Astrocyte (in vitro differentiated cells and primary cell): ENCODE data around the gene SLC26A2. TPM values are rescaled to one million over a fixed set of nuclear protein-coding genes. Genes with fewer than 3 reads are reported as not detected.
A peak's percentile ranks its signal among the peaks of the same experiment; 100 is the strongest.

Experiments
- DNase-seq: peaks from one replicate; pipeline ENCODE4 v3.0.0-alpha.2; 2010; ENCODE audit warnings: low read depth
- FAIRE-seq: peaks from 2 replicates; lab custom pipeline; 2011; peaks lifted over from hg19 to GRCh38; lab: Jason Lieb, UNC
- H2AFZ ChIP-seq: 2 replicates; pipeline ENCODE4 v1.6.0; 2012; ENCODE audit warnings: low read depth, low read length, inconsistent platforms
- H3K27ac ChIP-seq: 2 replicates; pipeline ENCODE4 v1.5.1; 2011; ENCODE audit warnings: low read depth, low read length, inconsistent platforms
- H3K27me3 ChIP-seq: 2 replicates; pipeline ENCODE4 v1.6.0; 2011; ENCODE audit warnings: low read length, inconsistent platforms; ENCODE audit not compliant: insufficient read depth
- H3K36me3 ChIP-seq: 2 replicates; pipeline ENCODE4 v1.5.1; 2011; ENCODE audit warnings: low read length, inconsistent platforms; ENCODE audit not compliant: insufficient read depth
- H3K4me1 ChIP-seq: 2 replicates; pipeline ENCODE4 v1.5.1; 2011; ENCODE audit warnings: low read length, inconsistent platforms; ENCODE audit not compliant: insufficient read depth
- H3K4me2 ChIP-seq: 2 replicates; pipeline ENCODE4 v1.6.0; 2012; ENCODE audit warnings: low read length, inconsistent platforms
- H3K4me3 ChIP-seq: 2 replicates; pipeline ENCODE4 v1.5.1; 2011; ENCODE audit warnings: low read depth, mild to moderate bottlenecking, low read length, inconsistent platforms; ENCODE audit not compliant: insufficient read depth
- H3K79me2 ChIP-seq: 2 replicates; pipeline ENCODE4 v1.6.0; 2012; ENCODE audit warnings: mild to moderate bottlenecking, low read length, inconsistent platforms; ENCODE audit not compliant: insufficient read depth
- H3K9ac ChIP-seq: 2 replicates; pipeline ENCODE4 v1.6.0; 2012; ENCODE audit warnings: mild to moderate bottlenecking, low read length, inconsistent platforms
- H3K9me3 ChIP-seq: 2 replicates; pipeline ENCODE4 v1.5.1; 2012; ENCODE audit warnings: low read depth, mild to moderate bottlenecking, low read length, inconsistent platforms; ENCODE audit not compliant: insufficient read depth
- H4K20me1 ChIP-seq: 2 replicates; pipeline ENCODE4 v1.6.0; 2012; ENCODE audit warnings: low read length, inconsistent platforms; ENCODE audit not compliant: insufficient read depth
- H3K27ac Mint-ChIP-seq: one replicate; pipeline ENCODE4 v1.8.0; 2021; ENCODE audit warnings: mild to moderate bottlenecking, mixed read lengths; ENCODE audit not compliant: unreplicated experiment
- H3K27me3 Mint-ChIP-seq: one replicate; pipeline ENCODE4 v1.8.0; 2021; ENCODE audit warnings: low read depth, mixed read lengths; ENCODE audit not compliant: unreplicated experiment
- H3K36me3 Mint-ChIP-seq: one replicate; pipeline ENCODE4 v1.8.0; 2021; ENCODE audit warnings: low read depth, mixed read lengths; ENCODE audit not compliant: unreplicated experiment
- H3K4me1 Mint-ChIP-seq: one replicate; pipeline ENCODE4 v1.8.0; 2021; ENCODE audit warnings: low read depth, mixed read lengths; ENCODE audit not compliant: unreplicated experiment
- H3K4me3 Mint-ChIP-seq: one replicate; pipeline ENCODE4 v1.8.0; 2021; ENCODE audit warnings: mild to moderate bottlenecking, moderate library complexity, mixed read lengths; ENCODE audit not compliant: unreplicated experiment
- H3K9me3 Mint-ChIP-seq: one replicate; pipeline ENCODE4 v1.8.0; 2021; ENCODE audit warnings: mild to moderate bottlenecking, mixed read lengths; ENCODE audit not compliant: unreplicated experiment
- CTCF ChIP-seq: IDR thresholded peaks from 2 replicates; pipeline ENCODE4 v1.5.1; 2011; ENCODE audit warnings: low read depth, mild to moderate bottlenecking, inconsistent platforms, low read length, moderate library complexity; ENCODE audit not compliant: insufficient read depth
- EZH2 ChIP-seq: IDR thresholded peaks from 2 replicates; pipeline ENCODE4 v1.6.1; 2012; ENCODE audit warnings: mild to moderate bottlenecking, low read length, inconsistent platforms; ENCODE audit not compliant: insufficient read depth
- total RNA-seq: library from RNA; stranded (reverse); gene quantifications from 2 replicates; pipeline ENCODE4 v1.2.1, GENCODE V29; 2021

The SLC26A2 gene
- total RNA-seq, 1 donor from 2014 or later = 19.8 TPM

- no peak for FAIRE-seq
- Histone ChIP-seq H3K9ac (peak overlapping the region; percentile 84), H3K27ac (peak overlapping the region; percentile 42), H4K20me1 (peaks cover 12% of the 10 kb centered on the region), H3K9me3 (no peaks in the 10 kb centered on the region), H3K4me3 (peak overlapping the region; percentile 79), H3K27me3 (no peaks in the 10 kb centered on the region), H3K4me2 (peak overlapping the region; percentile 95), H3K79me2 (peaks cover 7% of the 10 kb centered on the region), H3K4me1 (peaks cover 16% of the 10 kb centered on the region), H3K36me3 (no peaks in the 10 kb centered on the region), H2AFZ (peak overlapping the region; percentile 96)
- TF ChIP-seq CTCF (no peak), EZH2 (no peak)
- H3K27me3 Mint-ChIP-seq = no peaks in the 10 kb centered on the region
- peaks cover 16% of the 10 kb centered on the region for H3K4me1 Mint-ChIP-seq
- H3K9me3 Mint-ChIP-seq = no peaks in the 10 kb centered on the region
- DNase-seq = no peak
- no peaks in the 10 kb centered on the region for H3K36me3 Mint-ChIP-seq
- peak overlapping the region; percentile 91 for H3K4me3 Mint-ChIP-seq
- peak overlapping the region; percentile 42 for H3K27ac Mint-ChIP-seq
Measured at GRCh38 chr5:149961186-149961685, 678 bp downstream of the SLC26A2 start.

DNA sequence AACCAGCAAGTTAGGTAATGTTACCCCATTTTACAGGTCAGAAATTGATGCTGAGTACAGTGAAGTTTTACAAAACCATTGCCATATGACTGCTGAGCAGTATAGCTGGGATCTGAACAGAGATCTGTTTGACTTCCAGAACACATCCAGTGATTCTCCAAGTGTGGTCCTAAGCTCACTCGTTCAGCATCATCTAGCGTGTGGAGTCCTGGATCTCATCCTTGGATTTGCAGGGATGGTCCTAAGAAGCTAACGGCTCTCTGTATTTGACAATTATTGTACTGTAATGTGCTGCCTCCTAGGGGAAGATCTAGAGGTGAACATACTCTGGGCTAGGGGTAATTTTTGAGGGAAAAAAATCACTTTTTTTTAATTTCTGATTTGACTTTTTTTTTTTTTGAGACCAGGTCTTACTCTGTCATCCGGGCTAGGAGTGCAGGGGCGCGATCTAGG lies 1.4 kb downstream of the SLC26A2 start:
- Mint-ChIP-seq H3K9me3 (no peaks in the 10 kb centered on the region), H3K27me3 (no peaks in the 10 kb centered on the region), H3K27ac (no peak overlapping the region), H3K4me3 (peak overlapping the region; percentile 91), H3K4me1 (peaks cover 16% of the 10 kb centered on the region), H3K36me3 (no peaks in the 10 kb centered on the region)
- Histone ChIP-seq H3K36me3 (no peaks in the 10 kb centered on the region), H3K4me3 (no peak overlapping the region), H2AFZ (no peak overlapping the region), H3K4me1 (peaks cover 16% of the 10 kb centered on the region), H3K27ac (no peak overlapping the region), H3K9me3 (no peaks in the 10 kb centered on the region), H3K27me3 (no peaks in the 10 kb centered on the region), H3K4me2 (peak overlapping the region; percentile 95), H3K79me2 (peaks cover 7% of the 10 kb centered on the region), H3K9ac (peak overlapping the region; percentile 84), H4K20me1 (peaks cover 13% of the 10 kb centered on the region)
- DNase-seq = peak; percentile 45
- no peak for FAIRE-seq
- TF ChIP-seq CTCF (peak; percentile 74), EZH2 (no peak)

DNA sequence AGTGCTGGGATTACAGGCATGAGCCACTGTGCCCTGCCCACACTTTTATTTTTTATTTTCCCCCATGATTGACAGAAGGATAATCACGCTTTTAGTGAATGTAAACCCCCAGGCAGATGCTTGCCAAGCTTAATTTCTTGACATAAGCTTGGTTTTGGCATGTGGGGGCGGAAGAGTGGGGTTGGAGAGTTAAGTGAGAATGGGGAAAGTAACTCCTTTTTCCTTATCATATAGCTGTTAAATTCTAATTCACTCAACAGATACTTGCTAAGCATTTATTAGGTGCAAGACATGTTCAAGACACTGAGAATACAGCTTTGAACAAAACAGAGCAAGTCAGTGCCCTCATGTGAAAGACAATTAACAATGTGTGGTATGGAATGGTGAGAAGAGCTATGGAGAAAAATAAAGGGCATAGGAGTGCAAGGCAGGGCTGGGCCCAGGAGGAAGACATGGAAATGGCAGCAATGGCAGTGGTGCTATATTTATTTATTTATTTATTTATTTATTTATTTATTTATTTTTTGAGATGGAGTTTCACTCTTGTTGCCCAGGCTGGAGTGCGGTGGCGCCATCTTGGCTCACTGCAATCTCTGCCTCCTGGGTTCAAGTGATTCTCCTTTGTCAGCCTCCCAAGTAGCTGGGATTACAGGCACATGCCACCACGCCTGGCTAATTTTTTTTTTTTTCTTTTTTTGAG lies 2.2 kb downstream of the SLC26A2 start:
- DNase-seq = no peak
- H3K4me1 Mint-ChIP-seq = peaks cover 16% of the 10 kb centered on the region
- no peak overlapping the region for H3K4me3 Mint-ChIP-seq
- FAIRE-seq = no peak
- H3K9me3 ChIP-seq = no peaks in the 10 kb centered on the region
- no peak overlapping the region for H3K4me2 ChIP-seq
- no peak for TF ChIP-seq CTCF
- no peak for TF ChIP-seq EZH2
- H2AFZ ChIP-seq = no peak overlapping the region
- peaks cover 7% of the 10 kb centered on the region for H3K79me2 ChIP-seq
- H3K27me3 ChIP-seq = no peaks in the 10 kb centered on the region
- H3K4me1 ChIP-seq = peaks cover 16% of the 10 kb centered on the region
- peaks cover 13% of the 10 kb centered on the region for H4K20me1 ChIP-seq
- H3K27ac ChIP-seq = no peak overlapping the region
- H3K9me3 Mint-ChIP-seq = no peaks in the 10 kb centered on the region
- no peak overlapping the region for H3K9ac ChIP-seq
- H3K36me3 ChIP-seq = no peaks in the 10 kb centered on the region
- no peak overlapping the region for H3K27ac Mint-ChIP-seq
- no peaks in the 10 kb centered on the region for H3K27me3 Mint-ChIP-seq
- no peaks in the 10 kb centered on the region for H3K36me3 Mint-ChIP-seq
- H3K4me3 ChIP-seq = no peak overlapping the region
